ENCODE results near the gene PRDM11. TPM values are rescaled to one million over a fixed set of nuclear protein-coding genes. Genes with fewer than 3 reads are reported as not detected.

PRDM11 gene
- total RNA-seq, 4 donors from 2014 or later = 26.4 to 57.2 (median 29.6) TPM

DNA sequence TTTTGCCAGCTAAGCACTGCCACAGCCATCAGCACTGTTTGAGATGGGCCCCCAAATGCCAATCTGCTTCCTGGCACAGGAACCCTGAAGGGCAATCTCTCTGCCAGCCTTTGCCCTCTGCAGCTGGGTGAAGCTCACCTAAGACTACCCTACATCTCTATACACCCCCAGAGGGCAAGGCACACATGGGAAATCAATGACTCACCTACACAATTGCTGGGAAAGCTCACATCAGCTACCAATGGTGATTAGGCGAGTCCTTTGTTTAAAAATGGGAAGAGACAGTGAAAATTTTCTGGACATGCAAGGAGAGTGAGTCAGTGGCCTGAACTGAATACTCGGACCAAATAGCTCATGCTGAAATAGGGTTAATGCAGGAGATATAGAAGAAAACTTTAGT, 12.6 kb upstream of the PRDM11 start:
- WGBS, 2 donors (ENCODE audit: low coverage in 1 of 2) = 67 to 71% methylated on average over 1 of the region's 2 CpGs
- no peaks in the 10 kb centered on the region for H3K4me1 ChIP-seq
- ATAC-seq = no peak
- H3K27me3 ChIP-seq = peaks cover 29% of the 10 kb centered on the region
- TF ChIP-seq, protein P1, sequence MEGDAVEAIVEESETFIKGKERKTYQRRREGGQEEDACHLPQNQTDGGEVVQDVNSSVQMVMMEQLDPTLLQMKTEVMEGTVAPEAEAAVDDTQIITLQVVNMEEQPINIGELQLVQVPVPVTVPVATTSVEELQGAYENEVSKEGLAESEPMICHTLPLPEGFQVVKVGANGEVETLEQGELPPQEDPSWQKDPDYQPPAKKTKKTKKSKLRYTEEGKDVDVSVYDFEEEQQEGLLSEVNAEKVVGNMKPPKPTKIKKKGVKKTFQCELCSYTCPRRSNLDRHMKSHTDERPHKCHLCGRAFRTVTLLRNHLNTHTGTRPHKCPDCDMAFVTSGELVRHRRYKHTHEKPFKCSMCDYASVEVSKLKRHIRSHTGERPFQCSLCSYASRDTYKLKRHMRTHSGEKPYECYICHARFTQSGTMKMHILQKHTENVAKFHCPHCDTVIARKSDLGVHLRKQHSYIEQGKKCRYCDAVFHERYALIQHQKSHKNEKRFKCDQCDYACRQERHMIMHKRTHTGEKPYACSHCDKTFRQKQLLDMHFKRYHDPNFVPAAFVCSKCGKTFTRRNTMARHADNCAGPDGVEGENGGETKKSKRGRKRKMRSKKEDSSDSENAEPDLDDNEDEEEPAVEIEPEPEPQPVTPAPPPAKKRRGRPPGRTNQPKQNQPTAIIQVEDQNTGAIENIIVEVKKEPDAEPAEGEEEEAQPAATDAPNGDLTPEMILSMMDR (IDR thresholded peaks at IDR 0.05) = no peak
- no peak for TF ChIP-seq EP300 (IDR thresholded peaks at IDR 0.05)
- H3K27ac ChIP-seq = no peak overlapping the region
- H3K9me3 ChIP-seq = no peaks in the 10 kb centered on the region
- H3K36me3 ChIP-seq = no peaks in the 10 kb centered on the region
- H3K4me3 ChIP-seq = no peak overlapping the region

DNA sequence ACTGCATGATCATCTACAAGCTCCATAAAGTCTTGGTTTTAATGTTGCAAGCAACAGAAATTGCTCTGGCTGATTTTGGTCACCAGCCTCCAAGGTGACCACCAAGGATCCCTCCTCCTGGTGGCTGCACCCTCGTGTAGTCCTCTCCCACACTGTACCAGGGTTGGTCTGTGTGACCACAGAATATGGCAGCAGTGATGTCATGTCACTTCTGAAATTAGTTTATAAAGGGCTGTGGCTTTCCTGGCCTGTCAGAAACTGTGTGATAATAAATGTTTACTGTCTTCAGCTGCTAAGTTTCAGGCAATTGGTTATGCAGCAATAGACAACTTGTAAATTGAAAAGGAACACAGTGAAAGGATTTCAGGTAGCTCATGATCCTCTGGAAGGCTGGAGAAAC, 5.3 kb upstream of the PRDM11 start:
- Histone ChIP-seq H3K9me3 (no peaks in the 10 kb centered on the region), H3K36me3 (no peaks in the 10 kb centered on the region), H3K4me3 (no peak overlapping the region), H3K4me1 (peaks cover 0 to 11% (median 7%) of the 10 kb centered on the region in 3 donors), H3K27ac (no peak overlapping the region), H3K27me3 (no peaks in the 10 kb centered on the region)
- ATAC-seq = no peak
- WGBS, 2 donors (ENCODE audit: low coverage in 1 of 2) = 50 to 60% methylated on average over 1 of the region's 1 CpG
- TF ChIP-seq, protein P1 (IDR thresholded peaks at IDR 0.05) = no peak
- no peak for TF ChIP-seq POLR2AphosphoS5 (IDR thresholded peaks at IDR 0.05)
- no peak for TF ChIP-seq POLR2A (IDR thresholded peaks at IDR 0.05)
- no peak for TF ChIP-seq EP300 (IDR thresholded peaks at IDR 0.05)

DNA sequence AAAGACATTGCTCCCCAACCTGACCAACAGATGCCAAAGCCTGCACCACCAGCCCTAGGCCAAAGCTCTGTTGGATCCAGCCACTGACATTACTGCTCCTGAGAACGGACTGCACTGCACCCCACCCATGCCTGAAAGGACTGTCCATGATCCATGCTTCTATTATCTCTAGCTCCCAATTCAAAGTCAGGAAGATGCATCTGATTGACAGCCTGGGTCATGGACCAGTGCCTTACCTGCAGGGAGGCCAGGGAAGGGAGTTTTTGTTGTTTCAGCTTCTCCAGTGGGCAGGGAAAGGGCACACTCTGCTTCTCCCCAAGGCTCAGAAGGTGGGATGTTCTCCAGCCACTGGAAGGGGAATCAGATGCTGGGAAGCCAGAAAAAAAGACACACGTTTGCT, 4.8 kb upstream of the PRDM11 start:
- no peak for ATAC-seq
- TF ChIP-seq POLR2AphosphoS5 (IDR thresholded peaks at IDR 0.05) (no peak), POLR2A (IDR thresholded peaks at IDR 0.05) (no peak)
- no peaks in the 10 kb centered on the region for H3K9me3 ChIP-seq
- H3K27me3 ChIP-seq = no peaks in the 10 kb centered on the region
- 38 to 83% methylated on average over 1 to 2 of the region's 2 CpGs for WGBS, 2 donors (ENCODE audit: low coverage in 1 of 2)
- no peak overlapping the region for H3K4me3 ChIP-seq
- no peak overlapping the region for H3K27ac ChIP-seq
- peaks cover 0 to 11% (median 7%) of the 10 kb centered on the region in 3 donors for H3K4me1 ChIP-seq
- no peaks in the 10 kb centered on the region for H3K36me3 ChIP-seq

DNA sequence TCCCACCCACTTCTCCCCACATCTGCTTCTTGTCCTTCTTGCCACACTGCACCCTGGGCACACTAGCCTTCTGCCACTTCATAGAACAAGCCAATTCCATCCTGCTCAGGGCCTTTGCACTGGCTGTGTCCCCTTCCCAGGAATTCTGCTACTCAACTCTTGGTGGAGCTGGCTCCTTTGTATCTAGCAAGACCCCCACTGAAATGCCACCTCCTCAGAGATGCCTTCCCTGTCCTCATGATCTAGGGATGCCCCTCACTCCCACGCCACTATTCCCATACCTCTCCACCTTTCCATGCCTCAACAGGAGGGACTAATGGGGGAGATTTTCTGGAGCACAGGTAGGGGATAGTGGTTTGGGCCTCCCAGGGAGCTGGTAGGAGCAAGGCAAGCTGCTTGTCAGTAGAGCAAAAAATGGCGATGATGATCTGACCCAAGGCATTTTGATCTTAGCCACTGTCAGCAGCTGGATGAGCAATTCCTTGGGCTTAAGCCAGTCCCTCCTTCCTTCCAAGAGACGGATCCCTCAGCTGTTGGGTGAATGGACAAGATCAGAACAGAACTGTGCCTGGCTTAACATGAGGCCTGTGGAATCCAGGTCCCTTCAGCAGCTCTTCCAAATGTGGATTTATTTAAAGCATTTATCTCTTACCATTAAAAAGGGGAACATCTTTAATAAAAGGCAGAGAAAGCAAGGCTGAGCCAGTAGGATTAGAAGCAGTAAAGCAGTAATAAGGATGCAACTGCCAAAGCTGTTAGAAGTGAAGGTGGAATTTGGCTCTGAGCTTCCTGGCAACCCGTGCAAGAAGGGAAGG, 4.0 kb upstream of the PRDM11 start:
- Histone ChIP-seq H3K27ac (no peak overlapping the region), H3K9me3 (no peaks in the 10 kb centered on the region), H3K36me3 (no peaks in the 10 kb centered on the region), H3K4me3 (no peak overlapping the region), H3K4me1 (peaks cover 0 to 12% (median 7%) of the 10 kb centered on the region in 3 donors), H3K27me3 (no peaks in the 10 kb centered on the region)
- WGBS, 2 donors (ENCODE audit: low coverage in 1 of 2) = 50 to 51% methylated on average over 2 to 3 of the region's 4 CpGs
- TF ChIP-seq EP300 (IDR thresholded peaks at IDR 0.05) = no peak
- TF ChIP-seq POLR2AphosphoS5 (IDR thresholded peaks at IDR 0.05) = no peak
- TF ChIP-seq POLR2A (IDR thresholded peaks at IDR 0.05) = no peak
- TF ChIP-seq, protein P1 (IDR thresholded peaks at IDR 0.05) = no peak
- no peak for ATAC-seq

DNA sequence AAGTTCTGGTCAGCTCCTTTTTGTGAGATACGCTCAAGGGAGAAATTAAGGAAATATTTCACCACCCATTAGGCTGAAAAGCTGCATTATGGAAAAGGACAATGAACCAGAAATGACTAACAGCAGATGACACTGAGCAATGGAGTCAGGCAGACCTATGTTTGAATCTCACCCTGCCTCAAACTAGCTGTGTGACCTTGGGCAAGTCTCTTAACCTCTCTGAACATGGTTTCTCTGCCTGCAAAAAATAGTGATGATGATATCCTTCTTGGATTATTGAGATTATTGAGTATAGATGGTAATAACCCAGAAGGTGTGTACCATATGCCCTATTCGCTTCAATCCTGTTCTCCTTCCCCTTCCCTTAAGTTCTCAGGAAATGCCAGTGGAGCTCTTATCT, 2.9 kb upstream of the PRDM11 start:
- no peaks in the 10 kb centered on the region for H3K27me3 ChIP-seq
- 94 to 100% methylated on average over 1 to 2 of the region's 2 CpGs for WGBS, 2 donors (ENCODE audit: low coverage in 1 of 2)
- H3K27ac ChIP-seq = no peak overlapping the region
- no peak overlapping the region for H3K4me3 ChIP-seq
- H3K4me1 ChIP-seq = peaks cover 0 to 22% (median 14%) of the 10 kb centered on the region in 3 donors
- no peaks in the 10 kb centered on the region for H3K9me3 ChIP-seq
- no peak for ATAC-seq
- no peaks in the 10 kb centered on the region for H3K36me3 ChIP-seq
- no peak for TF ChIP-seq EP300 (IDR thresholded peaks at IDR 0.05)
- TF ChIP-seq POLR2A (IDR thresholded peaks at IDR 0.05) = no peak
- TF ChIP-seq POLR2AphosphoS5 (IDR thresholded peaks at IDR 0.05) = no peak
- TF ChIP-seq, protein P1 (IDR thresholded peaks at IDR 0.05) = no peak
